OCI-LY7 (cell line): ENCODE measurements around the gene KANSL1L.

ENCODE experiments used
- EZH2phosphoT487 ChIP-seq: fragments of 200-600 bp; sonication (generic); IDR thresholded peaks from 2 replicates; pipeline ENCODE4 v1.6.1; 2018; ENCODE audit warnings: low read depth, borderline replicate concordance, mild to moderate bottlenecking, mixed run types, antibody characterized with exemption, low read length, moderate library complexity, mixed read lengths
- TF ChIP-seq, protein P1 (sequence below): fragments of 200-600 bp; sonication (generic); conservative IDR thresholded peaks from 2 replicates; pipeline ENCODE4 v1.5.1; 2014; ENCODE audit warnings: mild to moderate bottlenecking, antibody characterized with exemption, low read length, moderate library complexity, mixed read lengths

DNA sequence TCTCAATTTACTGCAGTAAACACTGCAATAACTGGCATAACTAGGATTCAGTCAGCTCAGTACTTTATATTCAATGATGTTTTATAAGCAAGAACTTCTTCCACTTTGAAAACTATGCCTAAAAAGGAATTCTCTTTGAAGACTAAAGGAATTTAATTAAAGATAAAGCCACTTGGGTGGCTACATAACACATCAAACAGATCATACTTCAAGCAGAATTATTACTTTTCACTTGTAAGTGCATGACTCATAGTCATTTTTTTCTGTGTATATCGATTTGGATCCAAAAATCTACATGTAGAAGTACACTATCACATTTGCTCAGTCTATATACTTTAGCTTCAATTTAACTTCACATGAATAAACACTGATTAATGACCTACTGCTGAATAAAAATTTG, 4.0 kb downstream of the KANSL1L start:
- TF ChIP-seq, protein P1, sequence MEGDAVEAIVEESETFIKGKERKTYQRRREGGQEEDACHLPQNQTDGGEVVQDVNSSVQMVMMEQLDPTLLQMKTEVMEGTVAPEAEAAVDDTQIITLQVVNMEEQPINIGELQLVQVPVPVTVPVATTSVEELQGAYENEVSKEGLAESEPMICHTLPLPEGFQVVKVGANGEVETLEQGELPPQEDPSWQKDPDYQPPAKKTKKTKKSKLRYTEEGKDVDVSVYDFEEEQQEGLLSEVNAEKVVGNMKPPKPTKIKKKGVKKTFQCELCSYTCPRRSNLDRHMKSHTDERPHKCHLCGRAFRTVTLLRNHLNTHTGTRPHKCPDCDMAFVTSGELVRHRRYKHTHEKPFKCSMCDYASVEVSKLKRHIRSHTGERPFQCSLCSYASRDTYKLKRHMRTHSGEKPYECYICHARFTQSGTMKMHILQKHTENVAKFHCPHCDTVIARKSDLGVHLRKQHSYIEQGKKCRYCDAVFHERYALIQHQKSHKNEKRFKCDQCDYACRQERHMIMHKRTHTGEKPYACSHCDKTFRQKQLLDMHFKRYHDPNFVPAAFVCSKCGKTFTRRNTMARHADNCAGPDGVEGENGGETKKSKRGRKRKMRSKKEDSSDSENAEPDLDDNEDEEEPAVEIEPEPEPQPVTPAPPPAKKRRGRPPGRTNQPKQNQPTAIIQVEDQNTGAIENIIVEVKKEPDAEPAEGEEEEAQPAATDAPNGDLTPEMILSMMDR, result no peak
- TF ChIP-seq EZH2phosphoT487, result no peak
